A549 treated with CORT108297 at 1 μM for 4 hours (cell line): ENCODE results near the gene NRSN2. TPM values are rescaled to one million over a fixed set of nuclear protein-coding genes. Genes with fewer than 3 reads are reported as not detected.

Experiments used
- total RNA-seq: library from RNA; stranded (reverse); fragments of 200-300 nt; extraction: Qiagen RNA extraction; gene quantifications from 5 replicates; pipeline ENCODE4 v1.2.3, GENCODE V29; 2022

Gene NRSN2
- 50.4 to 69.1 TPM (median 64.2 TPM) in 5 replicates for total RNA-seq

DNA sequence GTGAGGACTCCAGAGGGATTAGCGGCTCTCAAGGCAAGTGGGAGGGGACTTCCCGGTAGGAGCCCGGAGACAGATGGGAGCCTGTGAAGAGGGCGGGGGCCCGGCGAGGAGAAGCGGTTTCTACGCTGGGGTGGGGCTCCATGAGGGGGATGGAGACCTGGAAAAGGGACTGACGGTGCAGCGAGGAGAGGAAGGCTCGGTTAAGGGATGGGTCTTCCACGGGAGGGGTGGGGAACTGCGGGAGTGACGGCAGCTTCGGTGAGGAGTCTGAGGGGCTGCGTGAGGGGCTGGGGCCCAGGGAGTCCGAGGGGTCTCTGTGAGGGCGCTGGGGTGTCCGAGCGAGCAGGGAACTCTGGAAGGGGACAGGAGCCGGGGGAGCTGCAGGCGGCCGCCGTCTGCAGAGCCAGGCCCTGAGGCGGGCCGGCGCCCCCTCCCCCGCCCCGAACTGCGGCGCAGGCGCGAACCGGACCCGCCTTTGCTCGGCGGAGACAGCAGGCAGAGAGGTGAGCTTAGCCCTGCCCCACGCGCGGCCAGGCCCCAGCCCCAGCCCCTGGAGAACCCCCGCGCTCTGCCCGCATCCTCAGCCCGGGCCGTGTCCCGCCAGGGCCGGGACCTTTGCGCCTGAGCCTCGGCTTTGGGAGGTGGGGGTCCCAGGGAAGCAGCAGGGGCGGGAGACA, at the start of gene NRSN2:
Gene NRSN2, plus strand, starts transcription at position 472 of the 677 bp plus-strand sequence. CDS start 2,533 bp downstream, outside the sequence.

DNA sequence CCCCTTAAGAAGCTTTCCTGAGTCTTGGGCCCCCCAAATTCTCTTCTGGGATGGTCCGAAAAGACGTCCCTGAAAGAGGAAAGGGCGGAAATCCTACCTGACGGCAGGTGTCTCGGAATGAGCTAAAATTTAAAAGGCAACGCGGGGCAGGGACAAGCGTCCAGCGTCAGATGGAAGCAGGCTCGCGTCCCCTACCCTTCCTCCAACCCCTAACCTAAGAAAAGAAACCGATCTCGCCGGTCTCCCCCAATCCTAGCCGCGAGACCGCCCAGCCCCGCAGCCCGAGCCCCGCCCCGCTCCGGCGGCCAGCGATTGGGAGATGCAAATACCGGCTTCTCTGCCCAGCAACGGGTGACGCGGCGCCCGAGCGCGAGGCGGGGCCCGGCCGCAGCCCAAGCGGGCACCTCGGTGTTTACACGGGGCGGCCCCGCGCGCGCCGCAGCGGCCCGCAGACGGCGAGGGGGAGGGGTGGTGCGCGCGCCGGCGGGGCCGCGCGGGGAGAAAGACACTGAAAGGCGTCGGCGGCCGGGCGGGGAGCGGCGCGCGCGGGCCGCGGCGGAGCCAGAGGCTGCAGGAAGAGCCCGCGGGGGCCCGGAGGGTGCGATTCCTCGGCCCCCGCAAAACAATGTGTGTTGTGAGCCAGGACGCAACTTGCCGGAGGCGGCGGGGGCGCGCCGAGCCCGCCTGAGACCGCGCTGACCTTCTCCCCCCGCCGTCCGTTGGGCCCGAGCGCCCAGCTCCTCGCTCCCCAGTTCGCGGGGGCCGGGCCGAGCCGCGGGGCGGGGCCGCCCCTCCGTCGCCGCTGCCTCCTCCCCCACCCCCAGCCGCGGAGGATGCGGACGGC, 21.6 kb upstream of the NRSN2 start, which contains the start of gene SOX12:
Gene SOX12, plus strand, starts transcription at position 508 of the 844 bp plus-strand sequence. CDS start 373 bp downstream, outside the sequence.

Other genes starting within 250 kb of the NRSN2 start
- gene DEFB126, start 204.5 kb upstream of the NRSN2 start, total RNA-seq, result not detected in 5 replicates
- not detected in 5 replicates for gene DEFB127, start 189.7 kb upstream of the NRSN2 start, total RNA-seq
- not detected in 5 replicates for gene DEFB128, start 157.4 kb upstream of the NRSN2 start, total RNA-seq
- gene DEFB129, start 119.9 kb upstream of the NRSN2 start, total RNA-seq, result not detected in 5 replicates
- not detected in 5 replicates for gene DEFB132, start 89.4 kb upstream of the NRSN2 start, total RNA-seq
- gene C20orf96, start 56.4 kb upstream of the NRSN2 start, total RNA-seq, result 10.4 to 11.9 TPM (median 11.2 TPM) in 5 replicates
- gene ZCCHC3, start 49.5 kb upstream of the NRSN2 start, total RNA-seq, result 16.6 to 23.7 TPM (median 20.4 TPM) in 5 replicates
- 18.4 to 29.9 TPM (median 29.6 TPM) in 5 replicates for gene SOX12, start 21.6 kb upstream of the NRSN2 start, total RNA-seq
- gene TRIB3, start 33.6 kb downstream of the NRSN2 start, total RNA-seq, result 43.0 to 53.8 TPM (median 50.7 TPM) in 5 replicates
- 106 to 148 TPM (median 146 TPM) in 5 replicates for gene RBCK1, start 61.2 kb downstream of the NRSN2 start, total RNA-seq
- gene TBC1D20, start 115.4 kb downstream of the NRSN2 start, total RNA-seq, result 31.9 to 35.5 TPM (median 33.0 TPM) in 5 replicates
- gene CSNK2A1, start 196.7 kb downstream of the NRSN2 start, total RNA-seq, result 133 to 156 TPM (median 151 TPM) in 5 replicates